PC-9 (cell line): ENCODE data around the gene CYYR1. TPM values are rescaled to one million over a fixed set of nuclear protein-coding genes. Genes with fewer than 3 reads are reported as not detected.

Source experiments
- BruUV-seq: library from RNA; stranded (reverse); fragments of 400-500 nt; replicated peaks from 2 replicates; lab custom pipeline; 2021; lab: Mats Ljungman, UMichigan
- CTCF ChIA-PET: fragments of 300-600 bp; sonication (Branson Sonifier 250); formaldehyde crosslinking; loops from one replicate; lab custom pipeline; 2022; ENCODE audit warnings: antibody characterized with exemption; lab: Charles Lee
- POLR2A ChIA-PET: fragments of 300-600 bp; sonication (Branson Sonifier 250); formaldehyde crosslinking; loops from one replicate; lab custom pipeline; 2022; ENCODE audit warnings: antibody characterized with exemption; ENCODE audit not compliant: unreplicated experiment; lab: Charles Lee
- DNase-seq, 2 experiments: peaks; one replicate each; pipeline versions ENCODE4 v3.0.0 to v3.0.0-alpha.2; 2015 to 2022; ENCODE audit warnings: mixed read lengths in 1 of 2
- H2AFZ ChIP-seq: fragments of 200-600 bp; sonication (generic); 2 replicates; pipeline ENCODE4 v1.8.1; 2017; ENCODE audit warnings: antibody characterized with exemption
- H3F3A ChIP-seq: fragments of 200-600 bp; sonication (generic); 2 replicates; pipeline ENCODE4 v1.8.1; 2017; ENCODE audit warnings: antibody characterized with exemption, mild to moderate bottlenecking, low read depth; ENCODE audit not compliant: insufficient read depth
- H3K27ac ChIP-seq: fragments of 200-600 bp; sonication (generic); 2 replicates; pipeline ENCODE4 v1.6.1; 2016; ENCODE audit warnings: mixed run types
- H3K27me3 ChIP-seq: fragments of 200-600 bp; sonication (generic); 2 replicates; pipeline ENCODE4 v1.6.1; 2016; ENCODE audit warnings: low read depth, mixed run types; ENCODE audit not compliant: insufficient read depth
- H3K36me3 ChIP-seq: fragments of 200-600 bp; sonication (generic); 2 replicates; pipeline ENCODE4 v1.6.1; 2016; ENCODE audit warnings: low read depth, mixed run types
- H3K4me1 ChIP-seq: fragments of 200-600 bp; sonication (generic); replicated peaks from 2 replicates; pipeline ENCODE4 v1.6.1; 2016; ENCODE audit warnings: mixed run types; ENCODE audit not compliant: insufficient read depth
- H3K4me2 ChIP-seq: fragments of 200-600 bp; sonication (generic); 2 replicates; pipeline ENCODE4 v1.6.1; 2017; ENCODE audit warnings: mixed run types
- H3K4me3 ChIP-seq: fragments of 200-600 bp; sonication (generic); 2 replicates; pipeline ENCODE4 v1.6.1; 2016; ENCODE audit warnings: mixed run types
- H3K79me2 ChIP-seq: fragments of 200-600 bp; sonication (generic); 2 replicates; pipeline ENCODE4 v1.6.1; 2017; ENCODE audit warnings: low read depth, mixed run types
- H3K9me2 ChIP-seq: fragments of 200-600 bp; sonication (generic); 2 replicates; pipeline ENCODE4 v1.8.1; 2017; ENCODE audit warnings: mild to moderate bottlenecking; ENCODE audit not compliant: insufficient read depth
- H3K9me3 ChIP-seq: fragments of 200-600 bp; sonication (generic); 2 replicates; pipeline ENCODE4 v1.8.1; 2016; ENCODE audit warnings: low read depth; ENCODE audit not compliant: insufficient read depth
- H4K20me1 ChIP-seq: fragments of 200-600 bp; sonication (generic); 2 replicates; pipeline ENCODE4 v1.8.1; 2017; ENCODE audit not compliant: insufficient read depth
- CTCF ChIP-seq: fragments of 200-600 bp; sonication (generic); conservative IDR thresholded peaks from 2 replicates; pipeline ENCODE4 v1.6.1; 2017; ENCODE audit warnings: mixed run types, antibody characterized with exemption, mild to moderate bottlenecking, moderate library complexity
- EZH2 ChIP-seq: fragments of 200-600 bp; sonication (generic); IDR thresholded peaks from 2 replicates; pipeline ENCODE4 v1.8.0; 2017; ENCODE audit warnings: antibody characterized with exemption, low read depth
- intact Hi-C: fragments of 100-400 bp; cut with micrococcal nuclease; formaldehyde crosslinking; loops from one replicate; pipeline ENCODE4 v1.10.0; 2022; ENCODE audit not compliant: unreplicated experiment
- total RNA-seq: library from RNA; stranded (reverse); gene quantifications from 2 replicates; pipeline ENCODE4 v1.2.3, GENCODE V29; 2021

Gene CYYR1
- total RNA-seq, 1 experiment from 2014 or later = not detected

DNA sequence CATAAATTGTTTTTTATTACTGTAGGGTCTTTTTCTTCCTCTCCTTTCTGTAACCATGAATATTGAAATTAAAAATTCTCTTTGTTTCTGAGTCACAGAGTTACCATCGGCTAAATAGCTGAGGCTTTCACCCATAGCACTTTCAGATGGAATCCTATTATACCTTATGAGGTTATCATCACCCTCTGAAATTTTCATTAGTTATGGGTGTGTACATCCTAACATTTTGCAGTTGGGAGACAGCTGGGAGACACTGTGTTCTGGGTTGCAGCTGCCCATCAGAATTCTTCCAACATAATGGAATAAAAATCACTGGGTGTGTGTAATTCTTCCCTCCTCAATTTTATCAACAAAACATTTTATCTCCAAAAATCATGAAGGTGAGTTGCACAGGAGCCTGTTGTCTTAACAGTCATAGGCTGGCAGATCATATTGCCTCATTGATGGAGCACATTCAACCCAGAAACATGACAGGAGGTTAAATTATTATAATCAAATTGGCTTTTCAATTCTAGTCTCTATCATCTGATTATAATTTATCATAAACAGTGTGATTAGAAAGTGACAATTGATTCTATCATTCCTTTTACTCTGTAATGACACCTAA, 17.4 kb downstream of the CYYR1 start:
- Histone ChIP-seq H3K9me3 (no peaks in the 10 kb centered on the region), H3K27me3 (no peaks in the 10 kb centered on the region), H3K79me2 (no peaks in the 10 kb centered on the region), H3K27ac (no peak overlapping the region), H3K4me3 (no peak overlapping the region), H3K9me2 (no peaks in the 10 kb centered on the region), H3K4me1 (no peaks in the 10 kb centered on the region), H2AFZ (no peak overlapping the region), H3F3A (no peaks in the 10 kb centered on the region), H4K20me1 (no peaks in the 10 kb centered on the region), H3K36me3 (no peaks in the 10 kb centered on the region), H3K4me2 (no peak overlapping the region)
- ChIA-PET CTCF (no interaction called here), POLR2A (no interaction called here)
- DNase-seq = no peak
- TF ChIP-seq EZH2 = no peak
- no peak for TF ChIP-seq CTCF
- intact Hi-C loops = no loop called here
- BruUV-seq = no TSS peak

GRCh38 chr21:26554365-26554764, 18.7 kb downstream of the CYYR1 start:
- no peaks in the 10 kb centered on the region for H3K4me1 ChIP-seq
- intact Hi-C loops = no loop called here
- H3K4me2 ChIP-seq = no peak overlapping the region
- H3K9me2 ChIP-seq = no peaks in the 10 kb centered on the region
- H3K27ac ChIP-seq = no peak overlapping the region
- no peaks in the 10 kb centered on the region for H3K79me2 ChIP-seq
- POLR2A ChIA-PET = no interaction called here
- DNase-seq = no peak
- no peaks in the 10 kb centered on the region for H3F3A ChIP-seq
- no peak overlapping the region for H2AFZ ChIP-seq
- H3K36me3 ChIP-seq = no peaks in the 10 kb centered on the region
- no peaks in the 10 kb centered on the region for H3K9me3 ChIP-seq
- H3K27me3 ChIP-seq = no peaks in the 10 kb centered on the region
- TF ChIP-seq EZH2 (no peak), CTCF (no peak)
- CTCF ChIA-PET = no interaction called here
- no peak overlapping the region for H3K4me3 ChIP-seq
- no peaks in the 10 kb centered on the region for H4K20me1 ChIP-seq
- BruUV-seq = no TSS peak

DNA sequence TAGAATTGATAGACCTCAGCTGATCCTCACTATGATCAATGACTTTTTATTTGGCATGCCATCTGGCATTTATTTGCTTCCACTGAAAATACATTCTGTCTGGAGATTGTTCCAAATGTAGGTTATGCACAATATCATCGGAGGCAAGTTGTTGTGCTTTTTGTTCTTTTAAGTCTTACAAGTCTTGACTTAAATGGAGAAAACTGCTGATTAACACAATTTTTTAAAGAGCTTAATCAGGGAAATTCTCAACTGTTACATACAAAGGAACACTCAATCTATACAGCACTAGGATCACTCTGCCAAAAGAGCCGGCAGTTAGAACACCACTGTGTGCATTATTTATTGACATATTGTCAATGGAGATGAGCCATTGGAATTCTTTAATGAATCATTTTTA, 19.2 kb downstream of the CYYR1 start:
- H3K79me2 ChIP-seq = no peaks in the 10 kb centered on the region
- DNase-seq = no peak
- no peak overlapping the region for H3K4me2 ChIP-seq
- BruUV-seq = no TSS peak
- CTCF ChIA-PET = no interaction called here
- no peaks in the 10 kb centered on the region for H3K27me3 ChIP-seq
- POLR2A ChIA-PET = no interaction called here
- no peak overlapping the region for H3K4me3 ChIP-seq
- H3K9me2 ChIP-seq = no peaks in the 10 kb centered on the region
- H3K36me3 ChIP-seq = no peaks in the 10 kb centered on the region
- H3K9me3 ChIP-seq = no peaks in the 10 kb centered on the region
- H3K4me1 ChIP-seq = no peaks in the 10 kb centered on the region
- H3K27ac ChIP-seq = no peak overlapping the region
- no peaks in the 10 kb centered on the region for H4K20me1 ChIP-seq
- TF ChIP-seq EZH2 (no peak), CTCF (no peak)
- no peaks in the 10 kb centered on the region for H3F3A ChIP-seq
- intact Hi-C loops = no loop called here
- no peak overlapping the region for H2AFZ ChIP-seq
